NCI-H1048 (cell line): ENCODE results near the gene TERT.

Source experiments
- DNase-seq: peaks from one replicate; lab custom pipeline; 2025; lab: John Stamatoyannopoulos, UW

The TERT gene

GRCh38 chr5:1259806-1260480, 34.9 kb downstream of the TERT start:
- no peak for DNase-seq

- no peak for DNase-seq
Observed at GRCh38 chr5:1257841-1258240, 37.0 kb downstream of the TERT start.

GRCh38 chr5:1257363-1257762, 37.5 kb downstream of the TERT start:
- no peak for DNase-seq

- DNase-seq = no peak
Observed at GRCh38 chr5:1256776-1257175, 38.1 kb downstream of the TERT start.

- DNase-seq = no peak
Observed at GRCh38 chr5:1255081-1255561, 39.7 kb downstream of the TERT start.

GRCh38 chr5:1254196-1254595, 40.7 kb downstream of the TERT start:
- no peak for DNase-seq

DNA sequence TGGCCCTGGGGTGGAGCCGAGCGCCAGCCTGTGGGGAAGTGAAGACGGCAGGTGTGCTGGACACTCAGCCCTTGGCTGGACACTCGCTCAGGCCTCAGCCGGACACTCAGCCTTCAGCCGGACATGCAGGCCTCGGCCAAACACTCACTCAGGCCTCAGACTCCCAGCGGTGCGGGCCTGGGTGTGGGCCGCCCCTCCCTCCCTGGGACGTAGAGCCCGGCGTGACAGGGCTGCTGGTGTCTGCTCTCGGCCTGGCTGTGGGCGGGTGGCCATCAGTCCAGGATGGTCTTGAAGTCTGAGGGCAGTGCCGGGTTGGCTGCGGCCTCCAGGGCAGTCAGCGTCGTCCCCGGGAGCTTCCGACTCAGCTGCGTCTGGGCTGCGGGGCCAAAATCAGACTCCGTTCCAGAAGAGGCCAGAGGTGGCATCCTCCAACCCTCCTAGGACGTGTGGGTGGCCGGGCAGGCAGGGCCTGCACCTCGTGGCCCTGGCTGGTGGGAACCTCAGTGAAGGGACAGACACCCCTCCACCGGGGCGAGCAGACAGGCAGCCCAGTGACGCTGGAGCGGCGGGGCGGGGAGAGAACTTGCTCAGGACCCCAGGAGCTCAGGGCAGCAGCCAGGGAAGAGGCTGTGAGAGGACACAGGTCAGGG, 41.3 kb downstream of the TERT start:
- DNase-seq = no peak

GRCh38 chr5:1252681-1253080, 42.2 kb downstream of the TERT start:
- DNase-seq = no peak

GRCh38 chr5:1251678-1252580, 42.9 kb downstream of the TERT start:
- DNase-seq = no peak

DNA sequence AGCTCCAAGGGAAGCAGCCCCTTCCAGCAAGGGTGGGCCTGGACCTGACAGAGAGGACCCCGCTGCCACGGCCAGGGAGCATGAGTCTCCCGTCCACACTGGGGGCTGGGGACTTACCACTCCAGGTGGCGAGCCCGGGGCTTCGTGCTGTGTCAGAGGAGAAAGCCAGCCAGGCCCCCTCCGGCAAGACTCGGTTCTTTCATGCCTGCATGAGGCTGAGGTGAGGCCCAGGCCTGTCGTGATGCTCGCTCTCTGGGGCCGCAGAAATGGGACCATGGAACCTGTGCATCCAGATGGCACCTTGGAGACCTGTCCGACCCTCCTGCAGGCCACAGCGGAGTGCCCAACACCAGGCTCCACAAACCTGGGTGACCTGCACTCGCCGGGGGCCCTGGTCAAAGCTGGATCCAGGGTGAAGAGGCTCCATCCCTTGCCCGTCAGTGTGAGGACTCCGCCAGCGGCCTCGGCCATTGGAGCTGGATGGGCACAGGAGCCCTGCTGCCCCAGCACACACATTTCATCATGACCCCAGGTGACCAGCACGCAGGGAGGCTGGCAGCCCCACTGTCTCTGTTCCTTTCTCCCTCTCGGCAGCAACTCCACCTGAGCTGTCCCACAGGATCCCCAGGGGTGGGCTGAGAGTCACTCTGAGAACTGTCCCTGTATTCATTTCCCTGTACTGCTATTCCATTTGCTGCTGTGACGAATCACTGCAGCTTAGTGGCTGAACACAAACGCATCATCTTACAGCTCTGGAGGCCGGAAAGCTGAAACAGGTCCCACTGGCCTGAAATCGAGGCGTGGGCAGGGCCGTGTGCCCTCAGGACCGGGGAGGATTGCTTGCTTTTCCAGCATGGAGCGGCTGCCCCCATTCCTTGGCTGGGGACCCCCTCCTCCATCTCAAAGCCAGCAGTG, 45.2 kb downstream of the TERT start:
- no peak for DNase-seq

DNA sequence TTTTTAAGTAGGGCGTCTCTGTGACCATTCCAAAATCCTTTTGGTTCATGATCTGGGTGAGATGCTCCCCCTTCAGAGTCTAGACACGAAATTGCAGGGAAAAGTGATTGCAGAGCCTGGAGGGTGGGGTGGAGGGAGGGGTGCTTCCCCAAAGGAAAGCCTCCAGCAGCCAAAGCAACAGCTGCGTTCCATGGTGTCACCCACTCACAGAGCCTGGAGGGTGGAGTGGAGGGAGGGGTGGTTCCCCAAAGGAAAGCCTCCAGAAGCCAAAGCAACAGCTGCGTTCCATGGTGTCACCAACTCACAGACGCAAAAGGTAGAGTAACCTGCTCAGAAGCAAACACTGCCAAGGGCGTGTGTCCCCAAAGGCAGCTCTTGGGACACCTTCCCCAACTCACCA, 47.1 kb downstream of the TERT start:
- no peak for DNase-seq

DNA sequence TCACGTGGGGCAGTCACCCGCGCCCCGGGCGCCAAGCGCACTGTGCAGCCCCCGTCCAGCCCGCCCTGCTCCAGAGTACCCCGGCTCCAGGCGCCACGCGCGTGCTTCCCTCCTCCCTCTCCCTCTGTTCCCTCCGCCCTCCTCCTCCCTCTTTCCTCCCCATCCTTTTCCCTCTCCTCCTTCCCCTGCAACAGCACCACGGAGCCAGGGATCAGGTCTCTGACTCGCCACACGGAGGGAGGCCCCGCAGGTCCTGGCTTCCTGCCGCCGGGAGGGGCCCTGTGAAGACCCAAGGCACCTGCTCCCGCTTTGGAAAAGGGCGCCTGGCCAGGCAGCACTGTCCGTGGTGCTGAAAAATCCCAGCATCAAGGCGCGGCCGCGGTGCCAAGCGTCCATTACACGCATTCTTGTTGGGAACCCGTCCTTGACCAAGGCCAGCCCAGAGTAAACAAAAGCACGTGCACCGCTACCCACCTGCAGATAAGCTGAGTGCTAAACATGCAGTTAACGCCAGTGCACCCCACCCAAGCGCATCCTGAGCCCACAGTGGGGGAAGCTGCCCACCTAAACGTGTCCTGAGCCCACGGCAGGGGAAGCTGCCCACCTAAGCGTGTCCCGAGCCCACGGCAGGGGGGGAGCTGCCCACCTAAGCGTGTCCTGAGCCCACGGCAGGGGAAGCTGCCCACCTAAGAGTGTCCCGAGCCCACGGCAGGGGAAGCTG, 48.0 kb downstream of the TERT start:
- peak; percentile 26 for DNase-seq

GRCh38 chr5:1245905-1246576, 48.8 kb downstream of the TERT start:
- no peak for DNase-seq

DNA sequence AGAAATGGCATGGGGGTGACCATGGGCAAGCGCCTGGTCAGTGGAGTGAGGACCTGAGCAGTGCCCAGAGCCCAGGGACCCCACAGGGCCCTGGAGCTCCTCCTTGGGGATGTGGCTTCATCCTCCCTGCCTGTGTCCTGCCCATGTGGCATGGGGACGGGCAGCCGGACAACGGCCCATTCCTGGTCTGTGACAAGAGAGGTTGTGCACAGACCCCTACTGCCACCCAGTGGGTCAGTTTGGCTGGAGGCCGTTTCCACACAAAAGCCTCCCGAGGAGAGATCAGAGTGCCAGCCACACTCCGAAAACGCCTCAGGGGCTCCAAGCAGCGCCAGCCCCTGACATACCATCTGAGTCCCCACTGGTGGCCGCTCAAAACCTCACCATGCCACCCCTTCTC, 49.9 kb downstream of the TERT start:
- DNase-seq = no peak

GRCh38 chr5:1244255-1244654, 50.6 kb downstream of the TERT start:
- DNase-seq = no peak

GRCh38 chr5:1243487-1244130, 51.3 kb downstream of the TERT start:
- no peak for DNase-seq

GRCh38 chr5:1242733-1243486, 52.0 kb downstream of the TERT start:
- DNase-seq = no peak

GRCh38 chr5:1241509-1242080, 53.3 kb downstream of the TERT start:
- DNase-seq = no peak
